Body of pancreas (tissue), 4 donors: ENCODE measurements around the gene ELOB. TPM values are rescaled to one million over a fixed set of nuclear protein-coding genes. Genes with fewer than 3 reads are reported as not detected.
A peak's percentile ranks its signal among the peaks of the same experiment; 100 is the strongest.

Source experiments
- ATAC-seq: fragments of 150-250 bp; one replicate; pipeline ENCODE4 v1.9.1; 2016
- DNase-seq, 4 donors: peaks; one replicate each; pipeline ENCODE4 v3.0.0-alpha.2; 2019
- H3K27ac ChIP-seq, 4 donors: fragments of 200-600 bp; sonication (generic); 1 replicate in 3 of 4; 2 replicates in 1 of 4; pipeline versions ENCODE4 v1.5.1 to v1.6.1; 2016 to 2019; ENCODE audit warnings: mild to moderate bottlenecking in 1 of 4, mixed read lengths in 1 of 4, moderate library complexity in 1 of 4
- H3K27me3 ChIP-seq, 2 donors: fragments of 200-600 bp; sonication (generic); one replicate each; pipeline ENCODE4 v1.6.0; 2016; ENCODE audit warnings: mild to moderate bottlenecking in 1 of 2
- H3K36me3 ChIP-seq, 2 donors: fragments of 200-600 bp; sonication (generic); replicated peaks in 1 of 2; 2 replicates each; pipeline ENCODE4 v1.5.1; 2016; ENCODE audit warnings: low read depth in 2 of 2; ENCODE audit not compliant: insufficient read depth in 1 of 2
- H3K4me1 ChIP-seq: fragments of 200-600 bp; sonication (generic); one replicate; pipeline ENCODE4 v1.6.0; 2016
- H3K4me3 ChIP-seq, 2 donors: fragments of 200-600 bp; sonication (generic); 1 replicate in 1 of 2; 2 replicates in 1 of 2; pipeline ENCODE4 v1.5.1; 2016 to 2019
- H3K9me3 ChIP-seq, 3 donors: fragments of 200-600 bp; sonication (generic); 1 replicate in 2 of 3; 2 replicates in 1 of 3; pipeline ENCODE4 v1.5.1; 2016
- POLR2A ChIP-seq, 3 donors: fragments of 450-650 bp; IDR thresholded peaks; one replicate each; pipeline ENCODE4 v1.6.1; 2016; ENCODE audit warnings: antibody characterized with exemption in 3 of 3, mild to moderate bottlenecking in 2 of 3
- WGBS, 2 donors: methylation state at CpG; one replicate each; pipeline ENCODE4 v1.1.5; 2017; 5-methylcytosine and 5-hydroxymethylcytosine counted together
- intact Hi-C: fragments of 100-400 bp; cut with DNase I; formaldehyde crosslinking; loops from one replicate; pipeline ENCODE4 v1.15.1; 2023
- total RNA-seq, 2 donors: library from RNA; depleted of rRNA; stranded (reverse); fragments of >200 nt; gene quantifications; one replicate each; pipeline ENCODE4 v1.1.0, GENCODE V29; 2016
- TF ChIP-seq, protein P1 (sequence below), 7 experiments: fragments of 450-650 bp in 4 of 7; fragments of 200-600 bp in 3 of 7; sonication (generic) in 3 of 7; IDR thresholded peaks; one replicate each; pipeline ENCODE4 v1.5.1; 2016 to 2019; ENCODE audit warnings: antibody characterized with exemption in 7 of 7

ELOB gene
- total RNA-seq, 2 donors from 2014 or later: 77.5 to 186 TPM

GRCh38 chr16:2756288-2757015 lies 20.6 kb downstream of the ELOB start:
- no peak overlapping the region for H3K4me3 ChIP-seq
- TF ChIP-seq, protein P1, sequence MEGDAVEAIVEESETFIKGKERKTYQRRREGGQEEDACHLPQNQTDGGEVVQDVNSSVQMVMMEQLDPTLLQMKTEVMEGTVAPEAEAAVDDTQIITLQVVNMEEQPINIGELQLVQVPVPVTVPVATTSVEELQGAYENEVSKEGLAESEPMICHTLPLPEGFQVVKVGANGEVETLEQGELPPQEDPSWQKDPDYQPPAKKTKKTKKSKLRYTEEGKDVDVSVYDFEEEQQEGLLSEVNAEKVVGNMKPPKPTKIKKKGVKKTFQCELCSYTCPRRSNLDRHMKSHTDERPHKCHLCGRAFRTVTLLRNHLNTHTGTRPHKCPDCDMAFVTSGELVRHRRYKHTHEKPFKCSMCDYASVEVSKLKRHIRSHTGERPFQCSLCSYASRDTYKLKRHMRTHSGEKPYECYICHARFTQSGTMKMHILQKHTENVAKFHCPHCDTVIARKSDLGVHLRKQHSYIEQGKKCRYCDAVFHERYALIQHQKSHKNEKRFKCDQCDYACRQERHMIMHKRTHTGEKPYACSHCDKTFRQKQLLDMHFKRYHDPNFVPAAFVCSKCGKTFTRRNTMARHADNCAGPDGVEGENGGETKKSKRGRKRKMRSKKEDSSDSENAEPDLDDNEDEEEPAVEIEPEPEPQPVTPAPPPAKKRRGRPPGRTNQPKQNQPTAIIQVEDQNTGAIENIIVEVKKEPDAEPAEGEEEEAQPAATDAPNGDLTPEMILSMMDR (IDR thresholded peaks at IDR 0.05): no peak
- no peak for TF ChIP-seq POLR2A (IDR thresholded peaks at IDR 0.05)
- intact Hi-C loops: no loop called here
- no peaks in the 10 kb centered on the region for H3K9me3 ChIP-seq
- H3K27ac ChIP-seq: no peak overlapping the region
- H3K4me1 ChIP-seq: peaks cover 40% of the 10 kb centered on the region
- 84 to 86% methylated on average over 15 to 30 of the region's 30 CpGs for WGBS, 2 donors
- ATAC-seq: no peak
- H3K36me3 ChIP-seq: peaks cover 25 to 36% of the 10 kb centered on the region in 2 donors
- no peak for DNase-seq
- no peaks in the 10 kb centered on the region for H3K27me3 ChIP-seq

DNA sequence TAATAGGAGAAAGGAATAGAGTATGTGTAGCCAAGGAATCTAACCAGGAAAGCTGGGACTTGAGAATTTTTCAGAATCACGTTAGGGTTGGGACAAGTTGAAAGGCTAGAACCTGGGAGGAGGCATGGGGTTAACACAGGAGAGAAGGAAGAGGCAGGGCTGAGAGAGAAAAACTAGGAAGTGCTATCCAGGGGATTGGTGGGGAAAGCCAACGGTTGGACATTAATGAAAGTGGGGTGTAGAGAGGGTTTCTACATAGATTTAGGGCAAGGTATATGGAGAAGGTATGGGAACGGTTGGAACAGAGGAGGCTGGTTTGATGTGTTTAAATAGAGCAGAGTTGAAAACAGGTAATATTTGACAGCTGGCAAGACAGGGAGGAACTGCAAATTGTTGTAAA lies 21.9 kb downstream of the ELOB start:
- H3K36me3 ChIP-seq: peaks cover 24 to 25% of the 10 kb centered on the region in 2 donors
- 5 to 10% methylated on average over 3 of the region's 3 CpGs for WGBS, 2 donors
- no peaks in the 10 kb centered on the region for H3K9me3 ChIP-seq
- ATAC-seq: no peak
- H3K4me1 ChIP-seq: peaks cover 42% of the 10 kb centered on the region
- H3K4me3 ChIP-seq: no peak overlapping the region
- DNase-seq: no peak
- H3K27me3 ChIP-seq: no peaks in the 10 kb centered on the region
- H3K27ac ChIP-seq: no peak overlapping the region
- intact Hi-C loops: no loop called here
- no peak for TF ChIP-seq POLR2A (IDR thresholded peaks at IDR 0.05)
- TF ChIP-seq, protein P1 (IDR thresholded peaks at IDR 0.05): no peak

DNA sequence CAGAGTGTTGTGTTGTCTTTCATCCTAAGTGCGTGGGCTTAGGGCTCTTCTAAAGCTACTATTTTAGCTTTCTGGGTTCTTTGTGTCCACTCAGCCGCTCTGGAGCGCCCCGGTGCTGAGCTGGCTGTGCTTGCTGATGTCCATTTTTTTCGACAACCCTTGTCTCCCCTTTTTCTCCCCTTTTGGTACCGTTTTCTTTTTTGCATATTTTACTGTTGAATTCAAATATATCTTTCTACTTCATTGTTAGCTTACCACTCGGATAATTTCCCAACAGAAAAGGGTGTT lies 23.4 kb downstream of the ELOB start:
- DNase-seq: no peak
- intact Hi-C loops: no loop called here
- Histone ChIP-seq H3K27me3 (no peaks in the 10 kb centered on the region), H3K4me1 (peaks cover 49% of the 10 kb centered on the region), H3K27ac (peak overlapping the region in 3 of 4 donors; percentile 96 to 100 (median 99)), H3K4me3 (peak overlapping the region; percentile 38 to 73), H3K9me3 (no peaks in the 10 kb centered on the region), H3K36me3 (peaks cover 10% of the 10 kb centered on the region in 2 donors)
- 1 to 4% methylated on average over 7 of the region's 7 CpGs for WGBS, 2 donors
- TF ChIP-seq, protein P1 (IDR thresholded peaks at IDR 0.05): no peak
- no peak for TF ChIP-seq POLR2A (IDR thresholded peaks at IDR 0.05)
- no peak for ATAC-seq

DNA sequence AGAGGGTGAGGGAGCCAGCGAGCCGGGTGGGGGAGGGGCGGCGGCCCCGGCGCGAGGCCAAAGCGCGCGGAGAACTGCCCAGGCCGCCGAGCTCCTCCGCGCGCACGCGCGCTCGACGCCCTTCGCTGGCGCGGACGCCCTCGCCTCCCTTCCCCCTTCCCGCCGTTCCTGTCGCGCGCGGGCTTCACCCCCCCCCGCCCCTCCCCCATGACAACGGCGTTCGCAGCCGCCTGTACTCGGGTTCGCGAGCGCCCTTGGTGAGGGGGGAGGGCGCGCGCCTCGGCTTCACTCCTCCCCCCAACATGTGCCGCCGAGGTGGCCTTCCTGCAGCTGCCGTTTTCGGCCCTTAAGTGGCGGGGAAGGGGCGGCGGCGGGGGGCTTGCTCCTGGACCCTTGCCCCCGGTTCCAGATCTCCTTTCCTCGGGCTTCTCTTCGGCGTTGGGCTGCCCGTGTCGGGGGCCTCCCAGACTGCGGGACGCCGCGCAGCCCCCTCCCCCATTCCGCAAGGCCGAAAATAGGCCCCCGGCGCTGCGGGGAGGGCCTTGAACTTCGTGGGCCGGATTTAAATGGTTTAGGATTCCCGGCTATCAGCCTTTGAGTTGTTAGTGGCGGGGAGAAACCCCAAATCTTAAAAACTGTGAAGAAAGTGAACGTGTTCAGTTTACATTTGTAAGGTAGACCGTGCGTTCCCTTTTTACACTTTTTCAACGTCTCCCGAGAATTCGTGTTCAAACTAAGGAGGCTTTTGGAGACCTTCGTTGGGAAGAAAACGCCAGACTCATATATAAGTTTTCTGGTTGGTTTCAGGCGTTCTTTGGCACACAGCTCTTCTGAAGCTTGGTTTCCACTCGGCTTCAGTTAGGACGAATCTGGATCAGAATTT lies 24.0 kb downstream of the ELOB start:
- Histone ChIP-seq H3K27ac (peak overlapping the region; percentile 94 to 100 (median 98)), H3K27me3 (no peaks in the 10 kb centered on the region), H3K9me3 (no peaks in the 10 kb centered on the region), H3K4me3 (peak overlapping the region; percentile 38 to 73), H3K4me1 (peaks cover 55% of the 10 kb centered on the region), H3K36me3 (peaks cover 6 to 7% of the 10 kb centered on the region in 2 donors)
- ATAC-seq: peak; percentile 81
- intact Hi-C loops: no loop called here
- peak; percentile 88 to 90 (median 90) for DNase-seq
- 0 to 1% methylated on average over 29 to 45 of the region's 82 CpGs for WGBS, 2 donors
- TF ChIP-seq, protein P1 (IDR thresholded peaks at IDR 0.05): no peak
- no peak for TF ChIP-seq POLR2A (IDR thresholded peaks at IDR 0.05)
